ENCODE data around the gene ZNF117.
"Not testable (repeated sequence)": the region's sequence is repeated elsewhere in the genome, so short reads cannot be mapped to it uniquely, and the experiment has no call there.

Gene ZNF117

DNA sequence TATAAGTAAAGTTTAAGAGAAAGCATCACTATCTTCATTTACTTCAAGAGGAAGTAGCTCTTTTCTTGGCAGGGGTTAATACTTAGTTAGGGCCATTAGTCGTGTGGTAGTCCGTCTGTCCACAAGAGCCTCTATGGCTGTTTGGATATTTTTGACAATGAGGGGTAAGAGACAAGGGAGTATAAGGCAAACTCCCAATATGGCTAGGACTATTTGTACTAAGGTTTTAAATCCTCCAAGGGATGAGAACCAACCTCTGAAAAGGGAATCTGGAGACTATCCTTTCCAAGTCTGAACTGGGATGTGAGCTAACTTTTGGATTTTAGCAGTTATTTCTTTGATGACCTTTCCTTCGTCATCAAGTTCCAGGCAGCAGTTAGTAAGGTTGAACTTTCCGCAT, at the start of gene ZNF117:
Gene ZNF117 (minus strand): TSS at position 101 of the 400 bp plus-strand sequence.
- DNase-seq: no peak

GRCh38 chr7:65038767-65039166, 47.9 kb upstream of the ZNF117 start:
- not testable (repeated sequence) for DNase-seq

DNA sequence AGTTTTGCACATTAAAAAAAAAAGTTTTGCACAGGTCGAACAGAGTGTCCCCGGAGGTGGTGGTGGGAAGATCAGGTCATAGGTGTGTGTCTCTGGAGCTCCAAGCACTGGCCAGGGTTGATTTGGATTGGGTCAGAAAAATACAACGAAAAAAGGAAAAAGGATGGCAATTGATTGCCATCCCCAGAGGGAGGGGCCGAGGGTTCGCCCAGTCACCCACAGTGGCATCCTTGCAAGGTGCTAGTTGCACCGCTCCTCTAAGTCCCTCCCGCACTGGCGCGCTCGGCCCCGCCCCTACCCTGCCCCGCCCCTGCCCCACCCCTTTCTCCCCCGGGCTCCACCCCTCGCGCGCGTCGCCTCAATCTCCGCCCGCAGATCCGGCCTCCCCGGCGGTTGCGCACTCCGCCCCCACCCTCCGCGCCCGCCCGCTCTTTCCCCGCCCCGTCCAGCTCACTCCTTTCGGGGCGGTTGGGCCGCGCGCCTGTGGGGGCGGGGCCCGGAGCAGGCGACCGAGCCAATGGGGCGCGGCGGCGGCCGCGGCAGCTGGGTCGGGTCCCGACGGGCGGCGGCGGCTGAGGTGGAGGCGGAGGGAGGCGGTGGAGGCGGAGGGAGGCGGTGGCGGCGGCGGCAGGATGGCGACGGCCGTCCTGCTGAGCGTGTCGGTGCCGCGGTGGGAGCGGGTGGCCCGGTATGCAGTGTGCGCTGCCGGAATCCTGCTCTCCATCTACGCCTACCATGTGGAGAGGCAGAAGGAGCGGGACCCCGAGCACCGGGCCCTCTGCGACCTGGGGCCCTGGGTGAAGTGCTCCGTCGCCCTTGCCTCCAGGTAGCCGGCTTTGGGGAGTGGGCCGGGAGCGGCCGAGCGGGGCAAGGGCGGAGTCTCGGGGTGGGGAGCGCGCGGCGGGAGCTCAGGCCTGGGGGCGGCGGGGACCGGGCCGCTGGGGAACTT, 47.2 kb upstream of the ZNF117 start:
- peak; percentile 90 for DNase-seq

GRCh38 chr7:65036526-65036925, 45.7 kb upstream of the ZNF117 start:
- DNase-seq: not testable (repeated sequence)

- DNase-seq: not testable (repeated sequence)
Observed at GRCh38 chr7:65035469-65035868, 44.6 kb upstream of the ZNF117 start.

DNA sequence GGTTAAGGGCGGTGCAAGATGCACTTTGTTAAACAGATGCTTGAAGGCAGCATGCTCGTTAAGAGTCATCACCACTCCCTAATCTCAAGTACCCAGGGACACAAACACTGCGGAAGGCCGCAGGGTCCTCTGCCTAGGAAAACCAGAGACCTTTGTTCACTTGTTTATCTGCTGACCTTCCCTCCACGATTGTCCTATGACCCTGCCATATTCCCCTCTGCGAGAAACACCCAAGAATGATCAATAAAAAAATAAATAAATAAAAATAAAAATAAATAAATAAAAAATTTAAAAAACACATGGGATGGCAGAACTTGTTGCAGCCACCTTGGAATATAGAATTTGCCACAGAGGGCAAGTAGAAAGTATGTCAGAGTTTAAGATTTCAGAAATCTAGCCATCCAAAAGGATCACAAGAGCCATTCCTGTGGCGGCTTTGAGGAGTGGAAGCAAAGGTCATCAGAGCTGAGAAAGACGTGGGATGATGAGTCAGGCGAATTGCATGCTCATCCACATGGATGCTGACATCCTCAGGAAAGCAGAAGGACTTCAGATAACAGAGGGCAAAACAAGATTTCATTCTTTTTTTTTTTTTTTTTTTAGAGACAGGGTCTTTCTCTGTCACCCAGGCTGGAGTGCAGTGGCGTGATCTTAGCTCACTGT, 43.4 kb upstream of the ZNF117 start:
- not testable (repeated sequence) for DNase-seq

DNA sequence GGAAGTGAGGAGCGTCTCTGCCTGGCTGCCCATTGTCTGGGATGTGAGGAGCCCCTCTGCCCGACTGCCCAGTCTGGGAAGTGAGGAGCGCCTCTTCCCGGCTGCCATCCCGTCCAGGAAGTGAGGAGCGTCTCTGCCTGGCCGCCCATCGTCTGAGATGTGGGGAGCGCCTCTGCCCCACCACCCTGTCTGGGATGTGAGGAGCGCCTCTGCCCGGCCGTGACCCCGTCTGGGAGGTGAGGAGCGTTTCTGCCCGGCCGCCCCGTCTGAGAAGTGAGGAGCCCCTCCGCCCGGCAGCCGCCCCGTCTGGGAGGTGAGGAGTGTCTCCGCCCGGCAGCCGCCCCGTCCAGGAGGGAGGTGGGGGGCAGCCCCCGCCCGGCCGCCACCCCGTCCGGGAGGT, 42.6 kb upstream of the ZNF117 start:
- not testable (repeated sequence) for DNase-seq

DNA sequence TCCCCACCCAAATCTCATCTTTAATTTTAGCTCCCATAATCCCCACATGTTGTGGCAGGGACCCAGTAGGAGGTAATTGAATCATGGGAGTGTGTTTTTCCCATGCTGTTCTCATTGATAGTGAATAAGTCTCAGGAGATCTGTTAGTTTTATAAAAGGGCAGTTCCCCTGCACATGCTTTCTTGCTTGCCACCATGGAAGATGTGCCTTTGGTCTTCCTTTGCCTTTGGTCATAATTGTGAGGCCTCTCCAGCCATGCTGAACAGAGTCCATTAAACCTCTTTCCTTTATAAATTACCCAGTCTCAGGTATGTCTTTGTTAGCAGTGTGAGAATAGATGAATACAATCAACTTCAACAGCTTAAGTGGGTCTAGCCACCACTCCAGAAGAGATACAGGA, 34.2 kb upstream of the ZNF117 start:
- DNase-seq: not testable (repeated sequence)

DNA sequence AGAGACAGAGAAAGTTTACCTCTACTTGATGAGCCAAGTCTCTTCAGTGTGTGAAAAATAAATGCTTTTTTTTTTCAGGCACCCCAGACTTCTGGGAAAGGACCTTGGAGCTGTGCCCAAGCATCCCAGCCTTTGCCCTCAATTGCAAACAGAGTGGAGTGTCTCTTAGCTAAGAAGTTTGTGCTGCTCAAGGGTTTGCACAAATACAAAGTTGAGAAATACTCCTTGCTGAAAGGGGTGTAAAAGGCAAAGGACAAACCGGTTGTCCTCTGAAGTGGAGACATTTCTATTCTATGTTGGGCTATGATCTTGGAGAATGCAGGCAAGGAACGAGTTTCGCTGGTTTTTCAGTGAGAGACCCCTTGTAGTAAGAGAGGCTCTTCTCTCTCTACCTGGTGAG, 30.1 kb upstream of the ZNF117 start:
- DNase-seq: not testable (repeated sequence)

- not testable (repeated sequence) for DNase-seq
Observed at GRCh38 chr7:65009881-65010280, 19.0 kb upstream of the ZNF117 start.

DNA sequence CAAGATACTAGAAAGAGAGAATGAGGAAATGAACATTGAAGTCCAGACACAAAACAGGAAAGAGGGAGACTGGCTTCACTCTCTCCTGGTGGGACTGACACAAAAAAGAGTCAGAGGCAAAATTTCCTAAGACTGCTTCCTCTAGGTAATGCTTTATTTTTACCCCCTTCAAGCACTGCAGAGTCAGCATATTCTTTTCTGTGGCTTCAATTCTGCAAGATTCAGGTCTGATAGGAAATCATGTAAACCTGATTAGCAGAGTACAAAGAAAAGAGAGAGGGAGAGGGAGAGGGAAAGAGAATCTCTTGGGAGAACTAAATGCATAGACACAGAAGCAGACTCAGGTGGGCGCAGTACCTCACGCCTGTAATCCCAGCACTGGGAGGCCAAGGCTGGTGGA, 18.6 kb upstream of the ZNF117 start:
- not testable (repeated sequence) for DNase-seq

- DNase-seq: not testable (repeated sequence)
Observed at GRCh38 chr7:65007036-65007435, 16.2 kb upstream of the ZNF117 start.

DNA sequence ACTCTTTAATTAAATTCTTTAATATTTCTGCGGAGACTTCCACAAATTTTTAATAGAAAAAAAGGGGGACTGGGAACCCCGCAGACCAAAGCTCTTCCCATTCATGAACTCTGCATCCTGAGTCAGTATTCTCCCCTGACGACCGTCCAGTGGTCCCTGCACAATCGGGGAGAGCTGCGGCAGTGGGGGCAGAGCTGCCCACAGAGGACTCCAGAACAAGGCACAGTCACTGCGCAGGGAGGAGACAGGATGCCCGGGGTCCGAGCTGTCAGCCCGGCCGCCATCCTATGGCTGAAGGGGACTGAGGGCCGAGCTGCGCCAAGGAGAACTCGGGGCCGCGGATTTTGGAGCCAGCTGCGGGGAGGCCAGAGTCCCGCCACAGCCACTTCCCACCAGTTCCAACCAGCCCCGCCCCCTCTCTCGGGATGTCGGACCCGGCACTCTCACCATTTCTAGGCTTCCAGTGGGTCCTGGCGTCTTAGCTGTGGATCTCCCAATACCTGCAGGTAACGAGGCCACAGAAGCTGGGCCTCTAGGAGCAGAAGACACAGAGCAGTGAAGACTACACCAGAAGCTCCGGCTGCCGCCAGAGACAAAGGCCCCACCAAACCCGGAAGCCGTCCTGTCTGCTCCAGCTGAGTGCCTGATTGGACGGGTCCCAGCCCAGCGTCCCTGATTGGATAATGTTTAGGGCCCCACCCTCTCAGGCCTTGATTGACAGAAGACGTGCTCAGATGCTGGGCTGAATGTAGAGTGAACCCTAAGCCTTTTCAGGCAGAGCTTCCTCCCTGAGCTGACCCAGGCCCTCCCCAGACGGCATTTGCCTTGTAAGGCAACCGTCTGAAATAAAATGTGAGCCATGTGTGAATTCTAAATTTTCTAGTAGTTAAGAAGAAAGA, 15.5 kb upstream of the ZNF117 start, which contains the start of gene ERV3-1:
Gene ERV3-1 (minus strand): TSS at position 594 of the 899 bp plus-strand sequence. CDS start 13,661 bp downstream, outside the sequence.
- DNase-seq: peak; percentile 94

DNA sequence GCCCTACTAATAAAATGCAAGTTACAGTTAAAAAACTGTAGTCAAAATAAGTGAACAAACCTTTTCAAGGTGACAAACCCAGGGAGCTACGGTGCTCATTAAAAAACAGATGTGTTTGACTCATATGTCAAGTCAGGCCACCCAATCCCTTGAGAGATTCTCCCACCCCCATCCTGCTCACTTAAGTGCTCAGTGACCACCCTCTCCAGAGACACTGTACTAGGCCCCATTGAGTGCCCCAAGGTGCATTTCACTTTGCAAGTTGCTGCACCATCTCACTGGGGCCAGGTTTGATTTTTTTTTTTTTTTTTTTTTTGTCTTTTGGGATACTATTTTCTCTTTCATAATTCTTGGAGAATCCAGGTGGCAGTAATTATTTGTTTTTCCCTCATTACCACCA, 13.7 kb upstream of the ZNF117 start:
- no peak for DNase-seq

GRCh38 chr7:65002972-65003585, 12.2 kb upstream of the ZNF117 start:
- DNase-seq: no peak

DNA sequence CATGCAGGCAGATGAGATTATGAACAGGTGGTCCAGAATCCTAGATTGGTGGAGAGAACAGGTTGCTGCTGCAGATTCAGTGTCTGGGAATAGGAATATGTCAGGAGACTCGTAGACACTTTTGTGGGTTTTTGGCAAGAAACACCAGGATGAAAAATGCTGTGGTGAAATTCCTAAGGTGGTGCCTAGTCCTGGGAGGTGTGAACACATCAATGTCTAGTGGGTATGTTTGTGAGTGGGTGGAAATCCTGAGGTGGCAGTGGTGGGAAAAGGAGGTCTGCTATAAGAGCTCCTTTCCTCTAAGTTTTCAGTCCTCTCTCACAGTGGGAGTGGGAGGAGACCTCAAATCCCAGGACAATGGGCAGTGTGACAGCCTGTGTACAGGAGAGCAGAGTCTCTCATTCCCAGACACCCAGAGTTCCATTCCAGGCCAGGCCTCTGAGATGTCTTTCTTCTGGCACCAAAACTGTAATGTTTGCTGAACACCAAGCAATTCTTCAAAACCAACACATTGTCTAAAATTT, 10.5 kb upstream of the ZNF117 start:
- no peak for DNase-seq

- no peak for DNase-seq
Observed at GRCh38 chr7:64999165-65000004, 8.5 kb upstream of the ZNF117 start.

DNA sequence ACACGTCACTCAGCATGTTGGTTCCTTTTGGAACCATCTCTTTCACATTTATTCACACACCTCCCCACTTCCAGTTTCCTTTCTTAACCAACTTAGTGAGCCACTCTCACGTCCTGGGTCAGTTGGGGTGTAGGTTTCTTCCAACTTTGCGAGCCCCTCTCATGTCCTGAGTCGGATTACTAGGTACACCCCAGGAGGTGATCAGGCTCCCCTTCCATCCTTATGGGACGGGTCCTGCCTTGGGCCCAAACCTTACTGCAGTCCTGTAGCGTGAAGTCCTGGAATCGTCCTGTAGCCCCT, 8.0 kb upstream of the ZNF117 start:
- no peak for DNase-seq

GRCh38 chr7:64997927-64998391, 7.1 kb upstream of the ZNF117 start:
- no peak for DNase-seq

GRCh38 chr7:64997164-64997908, 6.5 kb upstream of the ZNF117 start:
- DNase-seq: no peak
